GM12892 (cell line): Measurements from ENCODE around the gene TRPC4AP.

Source experiments
- DNase-seq: peaks from one replicate; pipeline ENCODE4 v3.0.0; 2011; ENCODE audit not compliant: insufficient read length
- FAIRE-seq: peaks from 2 replicates; lab custom pipeline; 2011; peaks lifted over from hg19 to GRCh38; lab: Jason Lieb, UNC
- POLR2A ChIP-seq: IDR thresholded peaks from 2 replicates; pipeline ENCODE4 v1.6.1; 2011; ENCODE audit warnings: low read depth, low read length, control low read depth
- POLR2AphosphoS5 ChIP-seq: IDR thresholded peaks from 2 replicates; pipeline ENCODE4 v1.6.1; 2011; ENCODE audit warnings: low read depth, low read length, control low read depth
- TAF1 ChIP-seq: IDR thresholded peaks from 2 replicates; pipeline ENCODE4 v1.6.1; 2011; ENCODE audit warnings: low read depth, mild to moderate bottlenecking, control low read depth, low read length, borderline replicate concordance

The TRPC4AP gene

DNA sequence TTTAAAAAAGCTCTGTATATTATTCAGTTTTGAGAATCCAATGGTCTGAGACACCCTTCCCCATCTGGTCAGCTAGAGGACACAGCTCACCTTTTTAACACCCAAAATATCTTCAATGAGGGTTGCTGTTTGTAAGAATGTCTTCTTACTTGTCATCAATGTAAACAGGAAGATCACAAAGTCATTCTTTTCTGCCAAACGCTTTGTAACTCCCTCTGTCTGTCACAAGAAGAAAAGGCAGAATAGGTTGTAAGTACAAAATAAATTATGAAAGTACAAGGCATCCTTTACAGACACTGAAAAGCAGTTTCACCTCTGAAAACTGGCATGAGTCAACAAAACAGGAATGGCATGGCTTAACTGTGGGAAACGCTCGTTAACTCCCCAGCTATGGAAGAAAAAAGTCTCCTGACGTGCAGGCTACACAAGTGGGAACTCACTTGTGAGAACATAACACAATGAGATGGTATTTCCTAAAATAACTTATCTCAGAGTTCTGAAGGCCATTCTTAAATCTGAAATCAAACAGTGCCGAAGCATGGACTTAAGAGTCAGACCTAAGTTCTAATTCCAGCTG, 42.7 kb downstream of the TRPC4AP start:
- no peak for DNase-seq
- no peak for FAIRE-seq
- no peak for TF ChIP-seq POLR2A
- no peak for TF ChIP-seq TAF1
- TF ChIP-seq POLR2AphosphoS5, result no peak

GRCh38 chr20:35048739-35049138, 43.9 kb downstream of the TRPC4AP start:
- DNase-seq (no peak), FAIRE-seq (no peak)
- TF ChIP-seq POLR2AphosphoS5 (no peak), TAF1 (no peak), POLR2A (no peak)

DNA sequence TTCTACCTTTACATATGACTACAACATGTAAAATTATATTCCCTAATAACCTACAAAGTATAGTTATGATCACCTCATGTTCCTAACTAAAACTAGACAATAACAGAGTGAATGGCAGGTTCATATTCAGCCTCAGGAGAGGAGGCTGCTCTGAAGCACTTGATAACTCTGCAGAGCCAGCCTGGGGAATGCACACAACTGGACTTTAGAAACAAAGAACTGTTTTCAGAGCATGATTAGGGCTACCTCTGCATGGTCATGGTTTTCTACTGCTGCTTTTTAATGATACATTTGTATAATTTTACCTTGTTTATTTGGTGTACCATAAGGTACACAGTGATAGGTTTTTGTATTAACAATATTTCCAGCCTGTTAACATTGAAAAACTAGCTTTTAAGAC, 50.3 kb downstream of the TRPC4AP start:
- TF ChIP-seq POLR2AphosphoS5 (no peak), POLR2A (no peak), TAF1 (no peak)
- no peak for FAIRE-seq

GRCh38 chr20:35040646-35041045, 52.0 kb downstream of the TRPC4AP start:
- no peak for FAIRE-seq
- DNase-seq, result no peak
- TF ChIP-seq TAF1, result no peak

More for the DNA sequence above, 50.3 kb downstream of the TRPC4AP start:
- DNase-seq, result no peak

- FAIRE-seq (no peak), DNase-seq (no peak)
- TF ChIP-seq TAF1, result no peak
- no peak for TF ChIP-seq POLR2A
- TF ChIP-seq POLR2AphosphoS5, result no peak
These were observed 52.6 kb downstream of the TRPC4AP start for GRCh38 chr20:35039846-35040489.

- FAIRE-seq (no peak), DNase-seq (no peak)
- TF ChIP-seq POLR2A (no peak), POLR2AphosphoS5 (no peak), TAF1 (no peak)
These were observed 53.5 kb downstream of the TRPC4AP start for GRCh38 chr20:35039146-35039545.

- no peak for DNase-seq
- TF ChIP-seq POLR2AphosphoS5 (no peak), TAF1 (no peak), POLR2A (no peak)
- FAIRE-seq, result no peak
These were observed 58.5 kb downstream of the TRPC4AP start for GRCh38 chr20:35034145-35034544.

DNA sequence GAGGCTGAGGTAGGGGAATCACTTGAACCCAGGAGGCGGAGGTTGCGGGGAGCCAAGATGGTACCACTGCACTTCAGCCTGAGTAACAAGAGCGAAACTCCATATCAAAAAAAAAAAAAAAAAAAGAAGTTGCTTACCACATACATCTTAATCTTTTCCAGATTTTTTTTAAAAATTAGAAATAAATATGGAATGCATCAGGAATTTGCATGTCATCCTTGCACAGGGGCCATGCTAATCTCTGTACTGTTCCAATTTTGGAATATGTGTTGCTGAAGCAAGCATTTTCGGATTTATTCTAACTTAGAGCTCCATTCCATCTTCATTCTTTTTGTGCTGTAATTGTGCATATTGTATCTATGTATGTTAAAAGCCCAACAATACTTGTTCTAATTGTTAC, 62.5 kb downstream of the TRPC4AP start:
- FAIRE-seq (no peak), DNase-seq (no peak)
- TF ChIP-seq POLR2A (no peak), TAF1 (no peak), POLR2AphosphoS5 (no peak)

GRCh38 chr20:35027301-35027700, 65.3 kb downstream of the TRPC4AP start:
- DNase-seq (no peak), FAIRE-seq (no peak)
- no peak for TF ChIP-seq TAF1
- no peak for TF ChIP-seq POLR2AphosphoS5
- no peak for TF ChIP-seq POLR2A

DNA sequence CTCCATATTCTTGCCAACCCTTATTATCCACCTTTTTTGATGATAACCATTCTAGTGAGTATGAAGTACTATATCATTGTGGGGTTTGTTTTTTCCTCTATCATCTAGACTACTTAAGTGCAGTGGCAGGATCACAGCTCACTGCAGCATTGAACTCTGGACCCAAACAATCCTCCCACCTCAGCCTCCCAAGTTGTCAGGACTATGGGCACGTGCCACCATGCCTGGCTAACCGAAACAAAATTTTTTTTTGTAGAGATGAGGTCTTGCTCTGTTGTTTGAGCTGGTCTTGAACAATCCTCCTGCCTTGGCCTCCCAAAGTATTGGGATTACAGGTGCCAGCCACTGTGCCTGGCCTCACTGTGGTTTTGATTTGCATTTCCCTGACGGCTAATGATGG, 67.5 kb downstream of the TRPC4AP start:
- DNase-seq, result no peak
- no peak for TF ChIP-seq TAF1
- TF ChIP-seq POLR2A, result no peak
- TF ChIP-seq POLR2AphosphoS5, result no peak
- no peak for FAIRE-seq

DNA sequence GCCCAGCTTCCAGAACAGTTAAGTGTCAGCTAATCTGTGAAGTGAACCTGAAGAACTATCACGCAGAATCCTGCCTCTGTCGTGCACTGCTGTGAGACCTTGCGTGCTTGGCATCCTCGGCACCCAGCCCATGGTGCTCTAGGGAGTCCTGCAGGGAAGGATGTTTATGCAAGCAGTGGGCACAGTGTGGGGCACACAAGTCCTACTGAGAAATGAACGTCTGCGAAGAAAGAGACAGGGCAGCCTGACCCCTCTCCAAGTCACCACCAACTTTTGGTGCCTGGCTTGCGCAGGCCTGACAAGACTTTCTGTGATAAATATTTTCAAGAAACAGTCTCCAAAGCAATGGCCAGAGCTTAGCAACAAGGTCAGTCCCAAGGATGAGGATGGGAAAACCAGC, 69.0 kb downstream of the TRPC4AP start:
- FAIRE-seq (no peak), DNase-seq (no peak)
- no peak for TF ChIP-seq POLR2AphosphoS5
- no peak for TF ChIP-seq TAF1
- no peak for TF ChIP-seq POLR2A

DNA sequence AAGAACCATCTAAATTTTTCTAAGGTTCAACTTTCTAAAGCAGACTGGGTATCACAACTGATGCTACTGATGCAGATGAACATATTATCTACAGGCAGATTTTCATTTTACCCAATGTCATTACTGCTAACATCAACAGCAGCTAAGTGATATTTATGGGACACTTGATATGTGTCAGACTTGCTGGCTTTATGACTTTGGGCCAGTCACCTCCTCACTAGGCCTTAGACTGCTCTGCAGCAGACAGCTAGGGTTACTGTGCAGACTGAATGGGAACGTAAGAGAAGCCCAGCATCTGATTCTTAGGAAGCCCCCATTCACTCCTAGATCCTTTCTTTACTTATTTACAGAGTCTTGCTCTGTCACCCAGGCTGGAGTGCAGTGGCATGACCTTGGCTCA, 70.8 kb downstream of the TRPC4AP start:
- FAIRE-seq (no peak), DNase-seq (no peak)
- no peak for TF ChIP-seq POLR2AphosphoS5
- TF ChIP-seq TAF1, result no peak
- TF ChIP-seq POLR2A, result no peak

GRCh38 chr20:35021063-35021462, 71.5 kb downstream of the TRPC4AP start:
- TF ChIP-seq POLR2A (no peak), POLR2AphosphoS5 (no peak), TAF1 (no peak)
- no peak for FAIRE-seq

More at GRCh38 chr20:35021063-35021462, 71.5 kb downstream of the TRPC4AP start:
- DNase-seq, result no peak
